SK-N-SH (cell line): ENCODE data around the gene PWWP2B.

ENCODE experiments used
- EP300 ChIP-seq, 2 experiments: IDR thresholded peaks; 2 replicates each; pipeline versions ENCODE4 v1.4.0 to v1.6.1; 2012; ENCODE audit warnings: borderline replicate concordance in 1 of 2, low read depth in 1 of 2, low read length in 1 of 2
- GATA2 ChIP-seq: sonication (generic); formaldehyde crosslinking; IDR thresholded peaks from 2 replicates; pipeline ENCODE4 v1.5.0; 2020; ENCODE audit warnings: mild to moderate bottlenecking, missing genetic modification reagents
- JUND ChIP-seq: IDR thresholded peaks from 2 replicates; pipeline ENCODE4 v1.4.0; 2012
- NRF1 ChIP-seq: IDR thresholded peaks from 2 replicates; pipeline ENCODE4 v1.6.1; 2012; ENCODE audit warnings: low read depth, mild to moderate bottlenecking, low read length
- POLR2AphosphoS5 ChIP-seq: IDR thresholded peaks from 2 replicates; pipeline ENCODE4 v1.6.1; 2012; ENCODE audit warnings: low read depth, low read length
- RXRA ChIP-seq: IDR thresholded peaks from 2 replicates; pipeline ENCODE4 v1.4.0; 2012; ENCODE audit warnings: low read depth, mild to moderate bottlenecking, borderline replicate concordance
- SMC3 ChIP-seq: IDR thresholded peaks from 2 replicates; pipeline ENCODE4 v1.6.1; 2012; ENCODE audit warnings: low read depth, low read length, improper control_type of control experiment
- TAF1 ChIP-seq: IDR thresholded peaks from 2 replicates; pipeline ENCODE4 v1.6.1; 2012; ENCODE audit warnings: low read depth, mild to moderate bottlenecking, low read length, moderate library complexity, borderline replicate concordance
- TCF12 ChIP-seq: IDR thresholded peaks from 2 replicates; pipeline ENCODE4 v1.4.0; 2012
- YY1 ChIP-seq: IDR thresholded peaks from 2 replicates; pipeline ENCODE4 v1.4.0; 2012; ENCODE audit warnings: low read depth, mild to moderate bottlenecking
- TF ChIP-seq, protein P1 (sequence below): fragments of 200-600 bp; sonication (generic); IDR thresholded peaks from 2 replicates; pipeline ENCODE4 v1.6.1; 2017; ENCODE audit warnings: antibody characterized with exemption, mild to moderate bottlenecking, moderate library complexity
- TF ChIP-seq, protein P2 (sequence below): IDR thresholded peaks from 2 replicates; pipeline ENCODE4 v1.6.1; 2012; ENCODE audit warnings: mild to moderate bottlenecking, low read depth, low read length, moderate library complexity

GRCh38 chr10:132366499-132366898, 30.5 kb upstream of the PWWP2B start:
- TF ChIP-seq, protein P1, sequence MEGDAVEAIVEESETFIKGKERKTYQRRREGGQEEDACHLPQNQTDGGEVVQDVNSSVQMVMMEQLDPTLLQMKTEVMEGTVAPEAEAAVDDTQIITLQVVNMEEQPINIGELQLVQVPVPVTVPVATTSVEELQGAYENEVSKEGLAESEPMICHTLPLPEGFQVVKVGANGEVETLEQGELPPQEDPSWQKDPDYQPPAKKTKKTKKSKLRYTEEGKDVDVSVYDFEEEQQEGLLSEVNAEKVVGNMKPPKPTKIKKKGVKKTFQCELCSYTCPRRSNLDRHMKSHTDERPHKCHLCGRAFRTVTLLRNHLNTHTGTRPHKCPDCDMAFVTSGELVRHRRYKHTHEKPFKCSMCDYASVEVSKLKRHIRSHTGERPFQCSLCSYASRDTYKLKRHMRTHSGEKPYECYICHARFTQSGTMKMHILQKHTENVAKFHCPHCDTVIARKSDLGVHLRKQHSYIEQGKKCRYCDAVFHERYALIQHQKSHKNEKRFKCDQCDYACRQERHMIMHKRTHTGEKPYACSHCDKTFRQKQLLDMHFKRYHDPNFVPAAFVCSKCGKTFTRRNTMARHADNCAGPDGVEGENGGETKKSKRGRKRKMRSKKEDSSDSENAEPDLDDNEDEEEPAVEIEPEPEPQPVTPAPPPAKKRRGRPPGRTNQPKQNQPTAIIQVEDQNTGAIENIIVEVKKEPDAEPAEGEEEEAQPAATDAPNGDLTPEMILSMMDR: no peak
- TF ChIP-seq, protein P2, sequence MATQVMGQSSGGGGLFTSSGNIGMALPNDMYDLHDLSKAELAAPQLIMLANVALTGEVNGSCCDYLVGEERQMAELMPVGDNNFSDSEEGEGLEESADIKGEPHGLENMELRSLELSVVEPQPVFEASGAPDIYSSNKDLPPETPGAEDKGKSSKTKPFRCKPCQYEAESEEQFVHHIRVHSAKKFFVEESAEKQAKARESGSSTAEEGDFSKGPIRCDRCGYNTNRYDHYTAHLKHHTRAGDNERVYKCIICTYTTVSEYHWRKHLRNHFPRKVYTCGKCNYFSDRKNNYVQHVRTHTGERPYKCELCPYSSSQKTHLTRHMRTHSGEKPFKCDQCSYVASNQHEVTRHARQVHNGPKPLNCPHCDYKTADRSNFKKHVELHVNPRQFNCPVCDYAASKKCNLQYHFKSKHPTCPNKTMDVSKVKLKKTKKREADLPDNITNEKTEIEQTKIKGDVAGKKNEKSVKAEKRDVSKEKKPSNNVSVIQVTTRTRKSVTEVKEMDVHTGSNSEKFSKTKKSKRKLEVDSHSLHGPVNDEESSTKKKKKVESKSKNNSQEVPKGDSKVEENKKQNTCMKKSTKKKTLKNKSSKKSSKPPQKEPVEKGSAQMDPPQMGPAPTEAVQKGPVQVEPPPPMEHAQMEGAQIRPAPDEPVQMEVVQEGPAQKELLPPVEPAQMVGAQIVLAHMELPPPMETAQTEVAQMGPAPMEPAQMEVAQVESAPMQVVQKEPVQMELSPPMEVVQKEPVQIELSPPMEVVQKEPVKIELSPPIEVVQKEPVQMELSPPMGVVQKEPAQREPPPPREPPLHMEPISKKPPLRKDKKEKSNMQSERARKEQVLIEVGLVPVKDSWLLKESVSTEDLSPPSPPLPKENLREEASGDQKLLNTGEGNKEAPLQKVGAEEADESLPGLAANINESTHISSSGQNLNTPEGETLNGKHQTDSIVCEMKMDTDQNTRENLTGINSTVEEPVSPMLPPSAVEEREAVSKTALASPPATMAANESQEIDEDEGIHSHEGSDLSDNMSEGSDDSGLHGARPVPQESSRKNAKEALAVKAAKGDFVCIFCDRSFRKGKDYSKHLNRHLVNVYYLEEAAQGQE: no peak
- TF ChIP-seq EP300 (IDR thresholded peaks at IDR 0.05; ENCODE audit: borderline replicate concordance in 1 of 2, low read depth in 1 of 2, low read length in 1 of 2) (no peak), TCF12 (no peak), POLR2AphosphoS5 (no peak), JUND (no peak), YY1 (no peak), RXRA (no peak), GATA2 (CRISPR knock-in tag) (no peak), NRF1 (no peak), TAF1 (no peak), SMC3 (no peak)
